Cerebellar nuclear complex (tissue), 1 donor: ENCODE results near the gene ZNG1B.
"Not testable (repeated sequence)": the region's sequence is repeated elsewhere in the genome, so short reads cannot be mapped to it uniquely, and the experiment has no call there.

Source experiments
- DNase-seq, 2 experiments: peaks; one replicate each; lab custom pipeline; 2025; lab: John Stamatoyannopoulos, UW

Gene ZNG1B

DNA sequence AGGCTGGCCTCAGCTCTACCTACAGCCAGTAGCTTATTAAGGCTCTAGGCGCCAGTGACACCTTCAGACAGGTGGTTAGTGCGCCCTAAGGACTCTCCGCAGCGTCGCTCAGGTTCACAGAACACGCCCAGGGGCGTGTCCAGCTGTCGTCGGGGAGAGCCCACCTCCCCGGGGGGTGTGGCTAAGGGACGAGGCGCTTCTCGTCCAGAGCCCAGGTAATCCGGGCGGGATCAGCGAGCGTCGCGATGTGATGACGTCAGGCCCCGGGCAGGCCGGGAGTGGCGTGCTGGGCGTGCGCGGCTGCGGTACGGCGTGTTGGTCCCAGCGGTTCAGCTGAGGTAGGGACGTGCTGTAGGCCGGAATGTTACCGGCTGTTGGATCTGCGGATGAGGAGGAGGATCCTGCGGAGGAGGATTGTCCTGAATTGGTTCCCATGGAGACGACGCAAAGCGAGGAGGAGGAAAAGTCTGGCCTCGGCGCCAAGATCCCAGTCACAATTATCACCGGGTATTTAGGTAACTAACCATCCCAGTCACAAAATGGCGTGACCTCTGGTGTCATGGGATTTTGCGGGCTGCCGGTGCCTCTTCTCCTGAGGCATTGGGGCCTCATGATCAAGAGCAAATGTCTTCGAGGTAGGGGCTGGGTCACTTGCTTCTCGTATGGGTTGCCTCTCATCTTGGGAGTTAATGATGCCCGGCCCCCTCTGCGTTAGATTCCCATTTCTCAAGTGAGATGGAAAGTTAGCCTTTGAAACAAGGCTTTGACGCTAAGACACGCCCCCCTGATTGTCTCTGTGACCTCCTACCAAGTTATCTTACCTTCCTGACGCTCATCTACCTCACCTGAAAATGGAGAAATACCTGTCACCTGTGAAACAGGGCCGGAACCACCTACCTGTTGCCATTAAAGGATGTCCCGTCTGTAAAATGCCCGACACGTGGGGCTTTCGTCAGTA lies at the start of gene ZNG1B:
Gene ZNG1B (plus strand): TSS at position 184 of the 958 bp plus-strand sequence. CDS start 178 bp downstream, at position 362.
- DNase-seq, result not testable (repeated sequence)

- DNase-seq, result no peak
Observed at GRCh38 chr2:113390124-113390849, 47.2 kb upstream of the ZNG1B start.

GRCh38 chr2:113391073-113391472 lies 46.4 kb upstream of the ZNG1B start:
- no peak for DNase-seq

DNA sequence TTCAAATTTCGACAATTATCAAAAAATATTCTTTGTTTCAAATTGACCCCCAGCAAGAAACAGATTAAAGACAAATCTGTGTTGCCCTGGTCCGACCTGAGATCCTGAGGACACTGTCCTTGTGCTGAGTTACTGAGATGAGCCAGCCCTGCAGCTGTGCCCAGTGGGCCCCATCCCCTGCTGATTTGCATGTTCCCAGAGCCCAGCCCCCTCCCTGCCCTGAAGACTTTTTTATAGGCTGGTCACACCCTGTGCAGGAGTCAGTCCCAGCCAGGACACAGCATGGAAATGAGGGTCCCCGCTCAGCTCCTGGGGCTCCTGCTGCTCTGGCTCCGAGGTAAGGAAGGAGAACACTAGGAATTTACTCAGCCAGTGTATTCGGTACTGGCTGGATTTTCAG lies 31.4 kb upstream of the ZNG1B start:
- DNase-seq, result no peak

GRCh38 chr2:113407446-113408099 lies 29.9 kb upstream of the ZNG1B start:
- no peak for DNase-seq

DNA sequence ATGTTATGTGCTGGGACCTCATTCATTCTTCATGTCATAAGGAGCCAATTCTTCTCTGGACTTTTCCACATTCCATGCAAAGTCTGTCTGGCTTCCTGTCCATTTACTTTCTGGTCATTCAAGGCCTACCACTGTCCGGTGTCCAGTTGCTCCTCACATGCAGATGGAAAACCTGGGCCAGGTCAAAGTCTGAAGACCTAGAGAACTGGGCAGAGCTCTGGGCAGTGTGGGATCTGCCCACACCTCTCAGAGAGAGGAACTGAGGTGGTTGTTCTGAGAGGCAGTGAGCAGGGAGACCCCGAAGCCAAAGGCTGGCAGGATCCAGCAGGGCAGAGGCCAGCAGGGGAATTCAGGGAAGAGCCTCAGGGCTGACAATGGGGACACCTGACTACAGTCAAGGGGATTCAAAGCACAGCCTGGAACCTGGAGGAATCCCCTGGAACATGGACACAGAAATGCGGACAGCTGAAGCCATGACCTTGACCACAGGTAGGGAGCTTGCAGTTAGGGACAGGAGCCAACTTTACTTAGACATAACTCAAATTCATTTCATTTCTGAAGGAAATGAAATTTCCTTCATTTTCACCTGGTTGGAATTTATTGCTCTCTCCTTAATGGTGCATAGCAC lies 25.7 kb upstream of the ZNG1B start:
- DNase-seq, result not testable (repeated sequence)

DNA sequence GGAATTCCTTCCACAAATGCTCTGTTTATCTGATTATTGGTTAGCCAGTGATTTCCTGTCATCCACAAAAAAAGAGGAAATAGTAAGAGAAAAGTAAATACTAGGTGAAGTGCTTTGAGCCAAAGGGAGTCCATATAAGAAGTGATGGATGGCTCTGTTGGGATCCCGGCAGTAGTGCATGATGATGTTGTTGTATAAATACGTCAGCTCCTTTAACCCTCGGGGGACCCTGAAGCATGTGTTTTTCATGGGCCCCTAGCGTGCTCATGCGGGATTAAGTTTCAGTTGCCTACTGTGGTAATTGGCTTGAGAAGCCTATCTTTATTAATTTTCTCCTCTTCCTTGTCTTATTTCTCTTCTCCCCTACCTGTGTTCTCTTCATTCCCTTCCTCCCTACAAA lies 24.7 kb upstream of the ZNG1B start:
- DNase-seq, result not testable (repeated sequence)

DNA sequence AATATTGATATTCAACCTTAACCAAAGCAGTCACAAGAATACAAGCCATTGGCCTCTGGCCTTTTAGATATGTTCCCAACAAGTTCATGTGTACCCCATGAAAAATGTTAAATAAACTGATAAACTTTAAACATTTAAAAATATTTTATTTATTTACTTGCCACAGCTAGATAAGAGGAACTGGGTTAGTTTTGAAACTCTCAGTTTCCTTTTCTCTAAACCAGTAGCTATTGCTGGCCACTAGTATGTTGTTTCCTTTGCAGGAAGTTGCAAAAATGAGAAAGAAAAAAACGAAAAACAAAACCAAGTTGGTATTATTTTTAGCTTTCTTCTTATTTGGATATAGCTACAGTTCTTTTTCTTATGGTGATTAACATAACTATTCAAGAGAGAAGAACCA lies 5.7 kb upstream of the ZNG1B start:
- DNase-seq, result not testable (repeated sequence)

DNA sequence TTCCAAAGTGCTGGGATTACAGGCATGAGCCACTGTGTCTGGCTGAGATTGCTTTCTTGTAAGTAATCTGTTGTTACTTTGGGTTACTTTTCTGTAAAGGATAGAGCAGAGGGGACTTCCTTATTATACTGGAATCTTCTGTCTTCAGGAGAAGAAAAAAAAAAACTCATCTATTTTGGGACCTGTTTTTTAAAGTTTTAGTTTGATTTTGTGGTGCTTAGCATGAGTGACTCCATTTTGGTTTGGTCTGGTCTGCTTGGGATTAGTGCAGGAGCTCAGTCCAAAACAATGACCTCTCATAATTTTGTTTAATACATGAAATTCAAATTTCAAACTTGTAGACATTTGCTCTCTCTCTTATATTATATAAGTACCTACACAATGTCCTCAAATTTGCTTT lies 4.0 kb upstream of the ZNG1B start:
- DNase-seq, result not testable (repeated sequence)

- DNase-seq, result not testable (repeated sequence)
Observed at GRCh38 chr2:113465770-113466169, 28.3 kb downstream of the ZNG1B start.

DNA sequence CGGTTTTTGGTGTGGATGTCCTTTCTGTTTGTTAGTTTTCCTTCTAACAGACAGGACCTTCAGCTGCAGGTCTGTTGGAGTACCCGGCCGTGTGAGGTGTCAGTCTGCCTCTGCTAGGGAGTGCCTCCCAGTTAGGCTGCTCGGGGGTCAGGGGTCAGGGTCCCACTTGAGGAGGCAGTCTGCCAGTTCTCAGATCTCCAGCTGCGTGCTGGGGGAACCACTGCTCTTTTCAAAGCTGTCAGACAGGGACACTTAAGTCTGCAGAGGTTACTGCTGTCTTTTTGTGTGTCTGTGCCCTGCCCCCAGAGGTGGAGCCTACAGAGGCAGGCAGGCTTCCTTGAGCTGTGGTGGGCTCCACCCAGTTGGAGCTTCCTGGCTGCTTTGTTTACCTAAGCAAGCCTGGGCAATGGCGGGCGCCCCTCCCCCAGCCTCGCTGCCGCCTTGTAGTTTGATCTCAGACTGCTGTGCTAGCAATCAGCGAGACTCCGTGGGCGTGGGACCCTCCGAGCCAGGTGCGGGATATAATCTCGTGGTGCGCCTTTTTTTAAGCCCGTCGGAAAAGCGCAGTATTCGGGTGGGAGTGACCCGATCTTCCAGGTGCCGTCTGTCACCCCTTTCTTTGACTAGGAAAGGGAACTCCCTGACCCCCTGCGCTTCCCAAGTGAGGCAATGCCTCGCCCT lies 39.3 kb downstream of the ZNG1B start:
- not testable (repeated sequence) for DNase-seq

- not testable (repeated sequence) for DNase-seq
Observed at GRCh38 chr2:113496527-113496926, 59.0 kb downstream of the ZNG1B start.

DNA sequence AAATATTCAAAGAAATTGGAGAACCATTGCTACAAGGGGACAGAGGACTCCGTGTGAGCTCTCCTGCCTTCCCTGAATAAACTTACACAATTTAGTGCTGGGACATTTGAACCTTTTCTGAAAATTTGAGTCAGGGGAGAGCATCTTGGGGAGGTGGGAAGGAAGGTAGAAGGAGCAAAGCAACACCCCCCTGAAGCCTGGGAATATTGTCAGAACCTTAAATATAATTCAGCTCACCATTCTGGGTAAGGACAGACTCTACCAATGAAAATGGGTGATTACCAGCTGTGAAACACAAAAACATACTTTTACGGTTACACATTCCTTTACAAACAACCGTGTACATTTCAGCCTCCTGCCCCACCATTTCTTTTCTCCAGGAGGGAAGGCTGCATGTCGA lies 60.9 kb downstream of the ZNG1B start, which contains the start of gene FOXD4L1:
Gene FOXD4L1 (plus strand): TSS at position 301 of the 400 bp plus-strand sequence. CDS start 592 bp downstream, outside the sequence.
- DNase-seq, result not testable (repeated sequence)

DNA sequence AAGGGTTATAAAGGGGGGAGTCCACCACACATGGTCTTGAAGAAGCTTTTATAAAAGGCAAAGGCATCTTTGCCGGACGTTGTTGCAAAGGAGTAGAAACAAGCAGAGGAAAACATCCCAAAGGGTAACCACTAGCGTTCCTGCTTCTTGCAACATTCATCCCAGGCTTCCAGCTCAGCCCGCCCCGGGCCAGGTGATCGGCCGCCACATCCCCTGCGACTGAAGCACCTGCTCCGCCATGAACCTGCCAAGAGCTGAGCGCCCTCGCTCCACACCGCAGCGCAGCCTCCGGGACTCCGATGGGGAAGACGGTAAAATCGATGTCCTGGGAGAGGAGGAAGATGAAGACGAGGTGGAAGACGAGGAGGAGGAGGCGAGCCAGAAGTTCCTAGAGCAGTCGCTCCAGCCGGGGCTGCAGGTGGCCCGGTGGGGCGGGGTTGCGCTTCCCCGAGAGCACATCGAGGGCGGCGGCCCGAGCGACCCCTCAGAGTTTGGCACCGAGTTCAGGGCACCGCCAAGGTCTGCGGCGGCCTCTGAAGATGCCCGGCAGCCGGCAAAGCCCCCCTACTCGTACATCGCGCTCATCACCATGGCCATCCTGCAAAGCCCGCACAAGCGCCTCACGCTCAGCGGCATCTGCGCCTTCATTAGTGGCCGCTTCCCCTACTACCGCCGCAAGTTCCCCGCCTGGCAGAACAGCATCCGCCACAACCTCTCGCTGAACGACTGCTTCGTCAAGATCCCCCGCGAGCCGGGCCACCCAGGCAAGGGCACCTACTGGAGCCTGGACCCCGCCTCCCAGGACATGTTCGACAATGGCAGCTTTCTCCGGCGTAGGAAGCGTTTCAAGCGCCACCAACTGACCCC lies 61.8 kb downstream of the ZNG1B start:
- DNase-seq, result not testable (repeated sequence)

GRCh38 chr2:113499886-113500722 lies 62.6 kb downstream of the ZNG1B start:
- not testable (repeated sequence) for DNase-seq

- DNase-seq, result not testable (repeated sequence)
Observed at GRCh38 chr2:113500723-113501038, 63.2 kb downstream of the ZNG1B start.

DNA sequence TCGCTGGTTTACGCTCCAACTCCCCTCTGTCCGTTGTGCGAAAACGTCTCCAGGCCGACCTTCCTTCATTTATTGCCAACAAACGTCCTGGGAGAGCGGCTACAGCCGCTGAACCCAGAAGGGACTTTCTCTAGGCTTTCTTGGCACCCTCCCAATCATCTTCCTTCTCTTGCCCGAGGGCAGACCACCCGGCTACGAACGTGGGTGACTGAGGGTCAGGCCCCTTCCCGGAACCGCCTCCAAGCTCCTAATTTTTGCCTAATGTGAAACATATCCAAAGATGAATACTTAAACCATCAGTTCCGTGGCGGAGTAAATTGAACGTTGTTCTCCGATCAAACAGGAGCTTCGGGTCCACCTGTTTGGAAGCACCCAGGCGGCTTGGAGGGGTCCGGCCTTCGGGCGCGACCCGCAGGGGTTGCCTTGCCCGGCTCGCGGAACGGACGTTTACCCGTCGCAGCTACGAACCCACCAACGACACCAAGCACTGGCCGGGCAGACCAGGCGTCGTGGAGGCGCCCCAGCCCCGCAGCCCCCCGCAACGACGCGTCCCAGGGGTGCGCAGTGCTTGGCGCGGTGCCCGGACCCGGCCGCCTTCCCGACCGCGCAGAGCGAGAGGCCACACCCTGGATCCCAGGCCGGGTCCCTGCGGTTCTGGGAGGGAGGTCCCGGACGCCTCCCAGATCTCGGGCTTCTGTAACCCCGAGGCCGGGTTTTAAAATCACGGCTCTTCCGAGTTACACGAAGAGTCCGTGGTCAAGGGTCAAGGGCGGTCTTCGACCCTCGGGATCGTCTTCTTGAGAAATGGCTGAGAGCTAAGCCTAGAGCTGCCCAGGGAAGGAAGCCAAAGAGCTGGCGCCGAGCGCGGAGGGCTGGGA lies 65.0 kb downstream of the ZNG1B start:
- DNase-seq, result not testable (repeated sequence)
